PC-9 (cell line): ENCODE measurements around the gene TNFAIP6. TPM values are rescaled to one million over a fixed set of nuclear protein-coding genes. Genes with fewer than 3 reads are reported as not detected.

Experiments
- BruUV-seq: library from RNA; stranded (reverse); fragments of 400-500 nt; replicated peaks from 2 replicates; lab custom pipeline; 2021; lab: Mats Ljungman, UMichigan
- CTCF ChIA-PET: fragments of 300-600 bp; sonication (Branson Sonifier 250); formaldehyde crosslinking; loops from one replicate; lab custom pipeline; 2022; ENCODE audit warnings: antibody characterized with exemption; lab: Charles Lee
- POLR2A ChIA-PET: fragments of 300-600 bp; sonication (Branson Sonifier 250); formaldehyde crosslinking; loops from one replicate; lab custom pipeline; 2022; ENCODE audit warnings: antibody characterized with exemption; ENCODE audit not compliant: unreplicated experiment; lab: Charles Lee
- DNase-seq, 2 experiments: peaks; one replicate each; pipeline versions ENCODE4 v3.0.0 to v3.0.0-alpha.2; 2015 to 2022; ENCODE audit warnings: mixed read lengths in 1 of 2
- H2AFZ ChIP-seq: fragments of 200-600 bp; sonication (generic); 2 replicates; pipeline ENCODE4 v1.8.1; 2017; ENCODE audit warnings: antibody characterized with exemption
- H3F3A ChIP-seq: fragments of 200-600 bp; sonication (generic); 2 replicates; pipeline ENCODE4 v1.8.1; 2017; ENCODE audit warnings: antibody characterized with exemption, mild to moderate bottlenecking, low read depth; ENCODE audit not compliant: insufficient read depth
- H3K27ac ChIP-seq: fragments of 200-600 bp; sonication (generic); 2 replicates; pipeline ENCODE4 v1.6.1; 2016; ENCODE audit warnings: mixed run types
- H3K27me3 ChIP-seq: fragments of 200-600 bp; sonication (generic); 2 replicates; pipeline ENCODE4 v1.6.1; 2016; ENCODE audit warnings: low read depth, mixed run types; ENCODE audit not compliant: insufficient read depth
- H3K36me3 ChIP-seq: fragments of 200-600 bp; sonication (generic); 2 replicates; pipeline ENCODE4 v1.6.1; 2016; ENCODE audit warnings: low read depth, mixed run types
- H3K4me1 ChIP-seq: fragments of 200-600 bp; sonication (generic); replicated peaks from 2 replicates; pipeline ENCODE4 v1.6.1; 2016; ENCODE audit warnings: mixed run types; ENCODE audit not compliant: insufficient read depth
- H3K4me2 ChIP-seq: fragments of 200-600 bp; sonication (generic); 2 replicates; pipeline ENCODE4 v1.6.1; 2017; ENCODE audit warnings: mixed run types
- H3K4me3 ChIP-seq: fragments of 200-600 bp; sonication (generic); 2 replicates; pipeline ENCODE4 v1.6.1; 2016; ENCODE audit warnings: mixed run types
- H3K79me2 ChIP-seq: fragments of 200-600 bp; sonication (generic); 2 replicates; pipeline ENCODE4 v1.6.1; 2017; ENCODE audit warnings: low read depth, mixed run types
- H3K9me2 ChIP-seq: fragments of 200-600 bp; sonication (generic); 2 replicates; pipeline ENCODE4 v1.8.1; 2017; ENCODE audit warnings: mild to moderate bottlenecking; ENCODE audit not compliant: insufficient read depth
- H3K9me3 ChIP-seq: fragments of 200-600 bp; sonication (generic); 2 replicates; pipeline ENCODE4 v1.8.1; 2016; ENCODE audit warnings: low read depth; ENCODE audit not compliant: insufficient read depth
- H4K20me1 ChIP-seq: fragments of 200-600 bp; sonication (generic); 2 replicates; pipeline ENCODE4 v1.8.1; 2017; ENCODE audit not compliant: insufficient read depth
- EZH2 ChIP-seq: fragments of 200-600 bp; sonication (generic); IDR thresholded peaks from 2 replicates; pipeline ENCODE4 v1.8.0; 2017; ENCODE audit warnings: antibody characterized with exemption, low read depth
- intact Hi-C: fragments of 100-400 bp; cut with micrococcal nuclease; formaldehyde crosslinking; loops from one replicate; pipeline ENCODE4 v1.10.0; 2022; ENCODE audit not compliant: unreplicated experiment
- total RNA-seq: library from RNA; stranded (reverse); gene quantifications from 2 replicates; pipeline ENCODE4 v1.2.3, GENCODE V29; 2021
- TF ChIP-seq, protein P1 (sequence below): fragments of 200-600 bp; sonication (generic); conservative IDR thresholded peaks from 2 replicates; pipeline ENCODE4 v1.6.1; 2017; ENCODE audit warnings: mixed run types, antibody characterized with exemption, mild to moderate bottlenecking, moderate library complexity

TNFAIP6 gene
- total RNA-seq, 1 experiment from 2014 or later: not detected

DNA sequence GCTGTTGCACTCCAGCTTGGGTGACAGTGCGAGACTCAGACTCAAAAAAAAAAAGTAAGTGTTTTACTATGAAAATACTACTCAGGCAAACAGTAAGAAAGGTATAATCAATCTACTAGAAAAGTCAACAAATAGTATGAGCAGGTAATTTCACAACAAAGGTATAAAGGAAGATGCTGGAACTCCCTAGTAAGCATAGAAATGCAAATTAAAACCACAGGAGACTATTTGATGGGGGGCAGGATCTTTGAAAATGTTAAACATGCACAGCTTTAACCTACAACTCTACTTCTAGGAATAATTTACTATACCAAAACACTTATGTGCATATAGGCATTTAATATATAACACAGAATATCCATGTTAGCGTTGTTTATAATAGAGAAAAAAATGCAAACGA is 24.3 kb upstream of the TNFAIP6 start:
- CTCF ChIA-PET: no interaction called here
- Histone ChIP-seq H3K27ac (no peak overlapping the region), H4K20me1 (no peaks in the 10 kb centered on the region), H3K27me3 (no peaks in the 10 kb centered on the region), H3F3A (no peaks in the 10 kb centered on the region), H3K9me3 (no peaks in the 10 kb centered on the region), H3K4me2 (no peak overlapping the region), H3K79me2 (no peaks in the 10 kb centered on the region), H3K4me3 (no peak overlapping the region), H3K36me3 (no peaks in the 10 kb centered on the region), H3K9me2 (no peaks in the 10 kb centered on the region), H3K4me1 (no peaks in the 10 kb centered on the region), H2AFZ (no peak overlapping the region)
- no TSS peak for BruUV-seq
- no peak for TF ChIP-seq EZH2
- TF ChIP-seq, protein P1, sequence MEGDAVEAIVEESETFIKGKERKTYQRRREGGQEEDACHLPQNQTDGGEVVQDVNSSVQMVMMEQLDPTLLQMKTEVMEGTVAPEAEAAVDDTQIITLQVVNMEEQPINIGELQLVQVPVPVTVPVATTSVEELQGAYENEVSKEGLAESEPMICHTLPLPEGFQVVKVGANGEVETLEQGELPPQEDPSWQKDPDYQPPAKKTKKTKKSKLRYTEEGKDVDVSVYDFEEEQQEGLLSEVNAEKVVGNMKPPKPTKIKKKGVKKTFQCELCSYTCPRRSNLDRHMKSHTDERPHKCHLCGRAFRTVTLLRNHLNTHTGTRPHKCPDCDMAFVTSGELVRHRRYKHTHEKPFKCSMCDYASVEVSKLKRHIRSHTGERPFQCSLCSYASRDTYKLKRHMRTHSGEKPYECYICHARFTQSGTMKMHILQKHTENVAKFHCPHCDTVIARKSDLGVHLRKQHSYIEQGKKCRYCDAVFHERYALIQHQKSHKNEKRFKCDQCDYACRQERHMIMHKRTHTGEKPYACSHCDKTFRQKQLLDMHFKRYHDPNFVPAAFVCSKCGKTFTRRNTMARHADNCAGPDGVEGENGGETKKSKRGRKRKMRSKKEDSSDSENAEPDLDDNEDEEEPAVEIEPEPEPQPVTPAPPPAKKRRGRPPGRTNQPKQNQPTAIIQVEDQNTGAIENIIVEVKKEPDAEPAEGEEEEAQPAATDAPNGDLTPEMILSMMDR: no peak
- POLR2A ChIA-PET: no interaction called here
- intact Hi-C loops: no loop called here
- DNase-seq: no peak

GRCh38 chr2:151334082-151334815 is 23.1 kb upstream of the TNFAIP6 start:
- Histone ChIP-seq H4K20me1 (no peaks in the 10 kb centered on the region), H3K27ac (no peak overlapping the region), H2AFZ (no peak overlapping the region), H3K4me2 (no peak overlapping the region), H3K27me3 (no peaks in the 10 kb centered on the region), H3K9me2 (no peaks in the 10 kb centered on the region), H3K36me3 (no peaks in the 10 kb centered on the region), H3K9me3 (no peaks in the 10 kb centered on the region), H3K79me2 (no peaks in the 10 kb centered on the region), H3K4me3 (no peak overlapping the region), H3F3A (no peaks in the 10 kb centered on the region), H3K4me1 (no peaks in the 10 kb centered on the region)
- ChIA-PET POLR2A (no interaction called here), CTCF (no interaction called here)
- TF ChIP-seq, protein P1: no peak
- no peak for TF ChIP-seq EZH2
- no TSS peak for BruUV-seq
- no peak for DNase-seq
- intact Hi-C loops: no loop called here

DNA sequence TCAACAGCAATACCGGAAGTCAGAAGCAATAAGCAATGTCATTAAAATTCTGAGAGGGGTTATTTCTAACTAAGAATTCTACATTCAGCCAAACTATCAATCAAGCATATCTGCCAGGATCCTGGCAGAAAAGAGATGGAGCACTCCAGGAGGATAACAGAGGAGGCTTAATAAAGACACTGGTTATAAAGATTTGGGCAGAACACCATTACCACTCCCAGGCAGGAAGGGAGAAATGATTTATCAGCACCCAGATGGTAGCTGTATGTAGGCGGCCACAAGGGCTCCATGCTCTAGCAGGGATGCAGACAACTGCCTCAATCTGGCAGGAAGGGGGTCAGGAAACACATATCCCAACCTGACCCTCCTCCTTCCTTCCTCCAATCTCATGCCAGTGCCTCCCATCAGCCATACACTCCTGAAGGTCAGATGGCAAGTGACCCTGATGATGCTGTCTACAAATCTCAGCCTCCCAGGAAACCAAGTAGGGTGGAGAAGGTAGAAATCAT is 20.5 kb upstream of the TNFAIP6 start:
- H3K4me1 ChIP-seq: no peaks in the 10 kb centered on the region

More for the DNA sequence above, 20.5 kb upstream of the TNFAIP6 start:
- TF ChIP-seq EZH2: no peak
- TF ChIP-seq, protein P1: no peak
- H3K9me2 ChIP-seq: no peaks in the 10 kb centered on the region
- no peak for DNase-seq
- no peaks in the 10 kb centered on the region for H3K9me3 ChIP-seq
- no peak overlapping the region for H3K4me3 ChIP-seq
- H3K27me3 ChIP-seq: no peaks in the 10 kb centered on the region
- no peak overlapping the region for H3K4me2 ChIP-seq
- CTCF ChIA-PET: no interaction called here
- no TSS peak for BruUV-seq
- H3K36me3 ChIP-seq: no peaks in the 10 kb centered on the region
- intact Hi-C loops: no loop called here
- no peaks in the 10 kb centered on the region for H3K79me2 ChIP-seq
- no peak overlapping the region for H2AFZ ChIP-seq
- POLR2A ChIA-PET: no interaction called here
- H3K27ac ChIP-seq: no peak overlapping the region
- H4K20me1 ChIP-seq: no peaks in the 10 kb centered on the region
- H3F3A ChIP-seq: no peaks in the 10 kb centered on the region
